GM19035 (cell line): ENCODE results near the gene CSNK2A3.
"Not testable (repeated sequence)": the region's sequence is repeated elsewhere in the genome, so short reads cannot be mapped to it uniquely, and the experiment has no call there.

Experiments
- ATAC-seq: cut with Tn5 transposase; IDR thresholded peaks from one replicate; pipeline ENCODE4 v1.9.1; 2021; ENCODE audit not compliant: unreplicated experiment

The CSNK2A3 gene

GRCh38 chr11:11352878-11353277 is at the start of gene CSNK2A3:
CSNK2A3 (minus strand) TSS chr11:11353250; CDS start chr11:11353119, 131 bp downstream.
- not testable (repeated sequence) for ATAC-seq

- no peak for ATAC-seq
Observed at GRCh38 chr11:11401960-11402535, 49.0 kb upstream of the CSNK2A3 start.

- no peak for ATAC-seq
Observed at GRCh38 chr11:11400635-11401232, 47.7 kb upstream of the CSNK2A3 start.

- no peak for ATAC-seq
Observed at GRCh38 chr11:11400121-11400520, 47.1 kb upstream of the CSNK2A3 start.

- ATAC-seq: no peak
Observed at GRCh38 chr11:11397781-11398180, 44.7 kb upstream of the CSNK2A3 start.

- no peak for ATAC-seq
Observed at GRCh38 chr11:11397036-11397415, 44.0 kb upstream of the CSNK2A3 start.

GRCh38 chr11:11396301-11397035 is 43.4 kb upstream of the CSNK2A3 start:
- ATAC-seq: no peak

GRCh38 chr11:11395126-11395525 is 42.1 kb upstream of the CSNK2A3 start:
- no peak for ATAC-seq

- no peak for ATAC-seq
Observed at GRCh38 chr11:11394241-11394640, 41.2 kb upstream of the CSNK2A3 start.

- no peak for ATAC-seq
Observed at GRCh38 chr11:11391796-11392463, 38.9 kb upstream of the CSNK2A3 start.

GRCh38 chr11:11391169-11391568 is 38.1 kb upstream of the CSNK2A3 start:
- ATAC-seq: no peak

- ATAC-seq: no peak
Observed at GRCh38 chr11:11390068-11390771, 37.2 kb upstream of the CSNK2A3 start.

- no peak for ATAC-seq
Observed at GRCh38 chr11:11389238-11389637, 36.2 kb upstream of the CSNK2A3 start.

- ATAC-seq: no peak
Observed at GRCh38 chr11:11387622-11388305, 34.7 kb upstream of the CSNK2A3 start.

GRCh38 chr11:11387207-11387606 is 34.2 kb upstream of the CSNK2A3 start:
- ATAC-seq: no peak

GRCh38 chr11:11384829-11385228 is 31.8 kb upstream of the CSNK2A3 start:
- no peak for ATAC-seq

GRCh38 chr11:11383995-11384394 is 30.9 kb upstream of the CSNK2A3 start:
- ATAC-seq: no peak

- ATAC-seq: no peak
Observed at GRCh38 chr11:11382858-11383532, 29.9 kb upstream of the CSNK2A3 start.

GRCh38 chr11:11381471-11382105 is 28.5 kb upstream of the CSNK2A3 start:
- ATAC-seq: no peak

GRCh38 chr11:11380883-11381282 is 27.8 kb upstream of the CSNK2A3 start:
- ATAC-seq: no peak
